ENCODE measurements around the gene PRICKLE2.

Gene PRICKLE2

GRCh38 chr3:64218746-64219145 is 6.5 kb downstream of the PRICKLE2 start:
- 10% methylated on average over 4 of the region's 4 CpGs for WGBS
- Histone ChIP-seq H3K9ac (ENCODE audit: low read depth, low read length) (no peak overlapping the region), H3K9me3 (ENCODE audit: insufficient read depth, low read depth, low read length) (no peaks in the 10 kb centered on the region), H3K4me1 (ENCODE audit: insufficient read depth, low read length) (peaks cover 84% of the 10 kb centered on the region), H3K36me3 (ENCODE audit: insufficient read depth, low read length) (no peaks in the 10 kb centered on the region), H3K27me3 (ENCODE audit: insufficient read depth, low read length) (peaks cover 22% of the 10 kb centered on the region), H3K4me3 (ENCODE audit: low read length) (no peak overlapping the region), H3K27ac (ENCODE audit: low read depth, low read length) (no peak overlapping the region)

- no peak overlapping the region for H3K9ac ChIP-seq (ENCODE audit: low read depth, low read length)
- H3K27ac ChIP-seq (ENCODE audit: low read depth, low read length): no peak overlapping the region
- peaks cover 80% of the 10 kb centered on the region for H3K4me1 ChIP-seq (ENCODE audit: insufficient read depth, low read length)
- H3K27me3 ChIP-seq (ENCODE audit: insufficient read depth, low read length): peaks cover 22% of the 10 kb centered on the region
- H3K4me3 ChIP-seq (ENCODE audit: low read length): no peak overlapping the region
- 89% methylated on average over 2 of the region's 3 CpGs for WGBS
- no peaks in the 10 kb centered on the region for H3K9me3 ChIP-seq (ENCODE audit: insufficient read depth, low read depth, low read length)
- no peaks in the 10 kb centered on the region for H3K36me3 ChIP-seq (ENCODE audit: insufficient read depth, low read length)
These were observed 6.9 kb downstream of the PRICKLE2 start for GRCh38 chr3:64218329-64218728.

- no peaks in the 10 kb centered on the region for H3K9me3 ChIP-seq (ENCODE audit: insufficient read depth, low read depth, low read length)
- WGBS: 48% methylated on average over 10 of the region's 10 CpGs
- no peak overlapping the region for H3K27ac ChIP-seq (ENCODE audit: low read depth, low read length)
- peaks cover 22% of the 10 kb centered on the region for H3K27me3 ChIP-seq (ENCODE audit: insufficient read depth, low read length)
- peaks cover 65% of the 10 kb centered on the region for H3K4me1 ChIP-seq (ENCODE audit: insufficient read depth, low read length)
- H3K9ac ChIP-seq (ENCODE audit: low read depth, low read length): no peak overlapping the region
- no peaks in the 10 kb centered on the region for H3K36me3 ChIP-seq (ENCODE audit: insufficient read depth, low read length)
- no peak overlapping the region; the same call in 1 of the 2 replicates for H3K4me3 ChIP-seq (ENCODE audit: low read length)
These were observed 8.8 kb downstream of the PRICKLE2 start for GRCh38 chr3:64216274-64217147.

GRCh38 chr3:64215559-64215958 is 9.7 kb downstream of the PRICKLE2 start:
- no peak overlapping the region for H3K27ac ChIP-seq (ENCODE audit: low read depth, low read length)
- H3K4me3 ChIP-seq (ENCODE audit: low read length): no peak overlapping the region
- WGBS: 100% methylated on average over 1 of the region's 3 CpGs

GRCh38 chr3:64215103-64215502 is 10.2 kb downstream of the PRICKLE2 start:
- Histone ChIP-seq H3K9ac (ENCODE audit: low read depth, low read length) (no peak overlapping the region), H3K27me3 (ENCODE audit: insufficient read depth, low read length) (peaks cover 18% of the 10 kb centered on the region), H3K9me3 (ENCODE audit: insufficient read depth, low read depth, low read length) (no peaks in the 10 kb centered on the region), H3K4me1 (ENCODE audit: insufficient read depth, low read length) (peaks cover 52% of the 10 kb centered on the region), H3K27ac (ENCODE audit: low read depth, low read length) (no peak overlapping the region), H3K4me3 (ENCODE audit: low read length) (no peak overlapping the region), H3K36me3 (ENCODE audit: insufficient read depth, low read length) (no peaks in the 10 kb centered on the region)
- WGBS: 80% methylated on average over 1 of the region's 2 CpGs

More at GRCh38 chr3:64215559-64215958, 9.7 kb downstream of the PRICKLE2 start:
- Histone ChIP-seq H3K9ac (ENCODE audit: low read depth, low read length) (no peak overlapping the region), H3K36me3 (ENCODE audit: insufficient read depth, low read length) (no peaks in the 10 kb centered on the region), H3K27me3 (ENCODE audit: insufficient read depth, low read length) (peaks cover 22% of the 10 kb centered on the region), H3K4me1 (ENCODE audit: insufficient read depth, low read length) (peaks cover 55% of the 10 kb centered on the region), H3K9me3 (ENCODE audit: insufficient read depth, low read depth, low read length) (no peaks in the 10 kb centered on the region)

GRCh38 chr3:64214381-64215018 is 10.8 kb downstream of the PRICKLE2 start:
- H3K9me3 ChIP-seq (ENCODE audit: insufficient read depth, low read depth, low read length): no peaks in the 10 kb centered on the region
- H3K27ac ChIP-seq (ENCODE audit: low read depth, low read length): no peak overlapping the region; the same call in 1 of the 2 replicates
- 86% methylated on average over 11 of the region's 11 CpGs for WGBS
- no peak overlapping the region for H3K4me3 ChIP-seq (ENCODE audit: low read length)
- H3K4me1 ChIP-seq (ENCODE audit: insufficient read depth, low read length): peaks cover 52% of the 10 kb centered on the region
- H3K27me3 ChIP-seq (ENCODE audit: insufficient read depth, low read length): peaks cover 12% of the 10 kb centered on the region
- H3K9ac ChIP-seq (ENCODE audit: low read depth, low read length): no peak overlapping the region
- no peaks in the 10 kb centered on the region for H3K36me3 ChIP-seq (ENCODE audit: insufficient read depth, low read length)

- Histone ChIP-seq H3K4me1 (ENCODE audit: insufficient read depth, low read length) (peaks cover 47% of the 10 kb centered on the region), H3K9me3 (ENCODE audit: insufficient read depth, low read depth, low read length) (no peaks in the 10 kb centered on the region), H3K9ac (ENCODE audit: low read depth, low read length) (no peak overlapping the region), H3K36me3 (ENCODE audit: insufficient read depth, low read length) (no peaks in the 10 kb centered on the region), H3K4me3 (ENCODE audit: low read length) (no peak overlapping the region), H3K27ac (ENCODE audit: low read depth, low read length) (no peak overlapping the region), H3K27me3 (ENCODE audit: insufficient read depth, low read length) (peaks cover 7% of the 10 kb centered on the region; the same call in 1 of the 2 replicates)
- 92% methylated on average over 8 of the region's 8 CpGs for WGBS
These were observed 11.3 kb downstream of the PRICKLE2 start for GRCh38 chr3:64213962-64214379.

GRCh38 chr3:64213224-64213878 is 11.9 kb downstream of the PRICKLE2 start:
- Histone ChIP-seq H3K4me1 (ENCODE audit: insufficient read depth, low read length) (peaks cover 42% of the 10 kb centered on the region), H3K27ac (ENCODE audit: low read depth, low read length) (no peak overlapping the region), H3K4me3 (ENCODE audit: low read length) (no peak overlapping the region), H3K27me3 (ENCODE audit: insufficient read depth, low read length) (peaks cover 4% of the 10 kb centered on the region; the same call in 1 of the 2 replicates), H3K36me3 (ENCODE audit: insufficient read depth, low read length) (no peaks in the 10 kb centered on the region), H3K9me3 (ENCODE audit: insufficient read depth, low read depth, low read length) (no peaks in the 10 kb centered on the region), H3K9ac (ENCODE audit: low read depth, low read length) (no peak overlapping the region)
- 95% methylated on average over 9 of the region's 9 CpGs for WGBS

- no peaks in the 10 kb centered on the region for H3K36me3 ChIP-seq (ENCODE audit: insufficient read depth, low read length)
- no peaks in the 10 kb centered on the region for H3K9me3 ChIP-seq (ENCODE audit: insufficient read depth, low read depth, low read length)
- no peak overlapping the region for H3K4me3 ChIP-seq (ENCODE audit: low read length)
- H3K27ac ChIP-seq (ENCODE audit: low read depth, low read length): no peak overlapping the region
- WGBS: 92% methylated on average over 12 of the region's 12 CpGs
- H3K27me3 ChIP-seq (ENCODE audit: insufficient read depth, low read length): no peaks in the 10 kb centered on the region
- peaks cover 20% of the 10 kb centered on the region for H3K4me1 ChIP-seq (ENCODE audit: insufficient read depth, low read length)
- no peak overlapping the region for H3K9ac ChIP-seq (ENCODE audit: low read depth, low read length)
These were observed 15.2 kb downstream of the PRICKLE2 start for GRCh38 chr3:64209866-64210621.

- H3K36me3 ChIP-seq (ENCODE audit: insufficient read depth, low read length): no peaks in the 10 kb centered on the region
- no peak overlapping the region for H3K9ac ChIP-seq (ENCODE audit: low read depth, low read length)
- no peaks in the 10 kb centered on the region for H3K9me3 ChIP-seq (ENCODE audit: insufficient read depth, low read depth, low read length)
- no peak overlapping the region for H3K27ac ChIP-seq (ENCODE audit: low read depth, low read length)
- no peak overlapping the region for H3K4me3 ChIP-seq (ENCODE audit: low read length)
- peaks cover 16% of the 10 kb centered on the region; the same call in 1 of the 2 replicates for H3K4me1 ChIP-seq (ENCODE audit: insufficient read depth, low read length)
- H3K27me3 ChIP-seq (ENCODE audit: insufficient read depth, low read length): no peaks in the 10 kb centered on the region
- 93% methylated on average over 14 of the region's 14 CpGs for WGBS
These were observed 17.8 kb downstream of the PRICKLE2 start for GRCh38 chr3:64207289-64208080.

Data from HUES64 (cell line).